A549 treated with AZD2906 at 1 μM for 4 hours (cell line): Measurements from ENCODE around the gene ESF1. TPM values are rescaled to one million over a fixed set of nuclear protein-coding genes. Genes with fewer than 3 reads are reported as not detected.

Source experiments
- total RNA-seq: library from RNA; stranded (reverse); fragments of 200-300 nt; extraction: Qiagen RNA extraction; gene quantifications from 5 replicates; pipeline ENCODE4 v1.2.3, GENCODE V29; 2022

The ESF1 gene, protein sequence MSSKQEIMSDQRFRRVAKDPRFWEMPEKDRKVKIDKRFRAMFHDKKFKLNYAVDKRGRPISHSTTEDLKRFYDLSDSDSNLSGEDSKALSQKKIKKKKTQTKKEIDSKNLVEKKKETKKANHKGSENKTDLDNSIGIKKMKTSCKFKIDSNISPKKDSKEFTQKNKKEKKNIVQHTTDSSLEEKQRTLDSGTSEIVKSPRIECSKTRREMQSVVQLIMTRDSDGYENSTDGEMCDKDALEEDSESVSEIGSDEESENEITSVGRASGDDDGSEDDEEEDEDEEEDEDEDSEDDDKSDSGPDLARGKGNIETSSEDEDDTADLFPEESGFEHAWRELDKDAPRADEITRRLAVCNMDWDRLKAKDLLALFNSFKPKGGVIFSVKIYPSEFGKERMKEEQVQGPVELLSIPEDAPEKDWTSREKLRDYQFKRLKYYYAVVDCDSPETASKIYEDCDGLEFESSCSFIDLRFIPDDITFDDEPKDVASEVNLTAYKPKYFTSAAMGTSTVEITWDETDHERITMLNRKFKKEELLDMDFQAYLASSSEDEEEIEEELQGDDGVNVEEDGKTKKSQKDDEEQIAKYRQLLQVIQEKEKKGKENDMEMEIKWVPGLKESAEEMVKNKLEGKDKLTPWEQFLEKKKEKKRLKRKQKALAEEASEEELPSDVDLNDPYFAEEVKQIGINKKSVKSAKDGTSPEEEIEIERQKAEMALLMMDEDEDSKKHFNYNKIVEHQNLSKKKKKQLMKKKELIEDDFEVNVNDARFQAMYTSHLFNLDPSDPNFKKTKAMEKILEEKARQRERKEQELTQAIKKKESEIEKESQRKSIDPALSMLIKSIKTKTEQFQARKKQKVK
- 18.0 to 30.2 TPM (median 19.6 TPM) in 5 replicates for total RNA-seq

DNA sequence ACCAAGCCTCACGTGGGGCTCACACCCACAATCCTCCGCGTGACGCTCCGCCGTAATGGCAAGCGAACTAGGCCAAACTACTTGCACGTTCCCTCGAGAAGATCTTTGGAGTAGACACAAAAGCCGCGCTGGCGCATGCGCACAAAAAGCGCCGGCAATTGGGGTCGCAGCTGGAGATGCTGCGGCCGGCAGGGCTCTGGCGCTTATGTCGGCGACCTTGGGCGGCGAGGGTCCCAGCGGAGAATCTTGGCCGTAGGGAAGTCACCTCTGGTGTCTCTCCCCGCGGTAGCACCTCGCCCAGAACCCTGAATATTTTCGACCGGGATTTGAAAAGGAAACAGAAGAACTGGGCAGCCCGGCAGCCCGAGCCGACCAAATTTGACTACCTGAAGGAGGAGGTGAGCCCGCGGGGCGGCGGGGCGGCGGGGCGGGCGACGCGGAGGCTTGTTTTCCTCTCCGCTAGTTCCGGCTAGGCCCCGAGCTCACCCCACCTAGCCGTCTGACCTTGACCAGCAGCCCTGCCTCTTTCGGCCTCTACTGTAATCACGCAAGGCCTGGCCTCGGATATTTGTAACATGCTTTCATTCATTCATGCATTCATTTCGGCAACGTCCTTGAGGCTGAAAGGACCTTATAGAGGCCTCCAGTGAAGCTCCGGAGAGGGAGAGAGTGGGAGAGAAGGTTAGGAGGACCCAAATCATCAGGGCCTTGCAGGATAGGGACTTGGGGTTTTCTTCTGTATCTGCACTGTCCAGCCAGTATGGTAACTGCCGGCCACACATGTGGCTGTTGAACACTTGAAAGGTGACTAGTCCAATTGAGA is at the start of gene ESF1, which contains the start of gene NDUFAF5:
Gene ESF1, minus strand, starts transcription at position 27 of the 823 bp plus-strand sequence. CDS start 1,779 bp downstream, outside the sequence.
Gene NDUFAF5, plus strand, starts transcription at position 136 of the 823 bp plus-strand sequence. Its CDS starts 41 bp downstream, at position 177.

Other genes starting within 250 kb of the ESF1 start
- 9.9 to 11.7 TPM (median 10.2 TPM) in 5 replicates for gene TASP1, start 146.0 kb downstream of the ESF1 start, total RNA-seq
- gene NDUFAF5, start 109 bp upstream of the ESF1 start, total RNA-seq: 26.7 to 36.4 TPM (median 34.0 TPM) in 5 replicates
- not detected in 5 replicates for gene SEL1L2, start 205.7 kb upstream of the ESF1 start, total RNA-seq
- gene MACROD2, start 210.6 kb upstream of the ESF1 start, total RNA-seq: 0.34 to 0.73 TPM (median 0.58 TPM) in 5 replicates